Non-pigmented ciliary epithelial cell (primary cell): Measurements from ENCODE around the gene EPB41L4A.

ENCODE experiments used
- DNase-seq: peaks from one replicate; pipeline ENCODE4 v3.0.0-alpha.2; 2010; ENCODE audit warnings: low read depth

The EPB41L4A gene

GRCh38 chr5:112154940-112155686 lies 264.0 kb downstream of the EPB41L4A start:
- no peak for DNase-seq

DNA sequence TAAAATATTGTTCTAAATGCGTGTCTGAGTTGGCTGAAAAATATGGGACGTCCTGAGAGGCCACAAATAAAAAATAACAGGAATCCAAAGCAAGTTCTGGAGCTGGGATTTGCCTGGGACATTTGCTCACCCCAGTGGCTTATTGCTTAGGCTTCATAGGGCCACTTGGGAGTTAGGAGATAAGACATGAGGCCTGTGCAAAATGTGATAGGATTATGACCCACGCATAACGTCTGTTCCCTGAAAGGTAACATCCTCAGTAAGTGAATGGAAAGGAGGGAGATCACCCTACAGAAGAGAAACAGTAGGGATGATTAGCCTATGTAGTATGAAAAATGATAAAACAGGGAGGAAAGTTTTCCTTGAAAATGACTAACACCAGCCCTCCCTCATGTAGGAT lies 269.4 kb downstream of the EPB41L4A start:
- DNase-seq = no peak

- peak; percentile 83 for DNase-seq
These were observed 272.5 kb downstream of the EPB41L4A start for GRCh38 chr5:112146323-112147226.

DNA sequence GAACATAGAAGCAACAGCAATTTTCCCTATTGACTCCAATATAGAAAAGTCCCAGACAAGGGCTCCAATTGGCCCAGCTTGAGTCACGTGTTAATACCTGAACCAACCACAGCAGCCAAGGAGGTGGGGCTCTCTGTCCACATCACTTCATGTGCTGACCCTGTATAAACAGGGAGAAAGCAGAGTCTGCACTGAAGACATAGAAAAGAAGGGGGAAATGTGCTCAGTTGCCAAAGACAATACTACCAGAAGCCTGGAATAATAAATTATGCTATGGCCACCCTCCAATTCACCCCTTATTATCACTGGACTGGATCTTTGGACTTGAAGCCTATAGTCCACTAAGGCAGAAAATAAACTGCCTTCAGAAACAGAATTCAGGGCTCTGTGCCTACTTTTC lies 275.4 kb downstream of the EPB41L4A start:
- no peak for DNase-seq

GRCh38 chr5:112142769-112143270 lies 276.3 kb downstream of the EPB41L4A start:
- DNase-seq = no peak

GRCh38 chr5:112141582-112141981 lies 277.5 kb downstream of the EPB41L4A start:
- DNase-seq = no peak

DNA sequence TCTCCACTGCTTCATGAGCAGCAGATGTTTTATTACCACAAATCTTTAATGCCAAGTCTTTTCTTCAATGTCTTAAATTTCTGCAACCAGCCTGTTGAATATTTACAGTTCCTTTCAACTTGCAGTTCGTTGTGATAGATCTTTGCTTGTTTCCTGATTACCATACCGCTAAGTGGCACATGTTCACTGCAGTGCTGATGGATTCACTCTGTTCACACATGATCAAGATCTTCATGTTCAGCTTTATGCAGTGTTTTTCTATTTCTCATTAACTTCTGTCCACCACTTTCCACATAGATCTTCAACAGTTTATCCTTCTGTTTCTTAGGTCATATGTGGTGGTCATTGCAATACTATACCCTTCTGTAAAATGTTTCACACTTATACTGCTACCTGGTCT lies 280.6 kb downstream of the EPB41L4A start:
- DNase-seq = no peak

- DNase-seq = no peak
These were observed 282.3 kb downstream of the EPB41L4A start for GRCh38 chr5:112136773-112137172.

DNA sequence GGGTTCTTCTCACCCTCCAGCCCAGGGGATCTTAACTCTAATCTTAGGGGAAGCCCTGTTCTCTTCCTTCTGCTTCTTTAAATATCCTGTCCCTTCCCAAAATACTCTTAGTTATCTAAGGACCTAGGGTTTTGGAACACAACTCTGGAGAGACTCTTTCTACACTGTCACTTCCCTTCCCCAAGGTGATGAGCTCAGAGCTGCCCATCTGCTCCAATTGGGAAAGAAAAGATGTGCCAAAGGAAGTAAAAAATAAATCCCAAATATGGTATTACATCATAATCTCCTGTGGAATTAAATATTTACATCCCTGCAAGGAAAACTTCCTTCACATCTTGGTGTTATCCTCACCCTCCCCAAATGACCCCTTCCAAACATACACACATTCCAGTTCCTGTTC lies 291.2 kb downstream of the EPB41L4A start:
- DNase-seq = no peak

GRCh38 chr5:112126982-112127381 lies 292.1 kb downstream of the EPB41L4A start:
- DNase-seq = no peak

GRCh38 chr5:112125903-112126302 lies 293.2 kb downstream of the EPB41L4A start:
- DNase-seq = no peak

DNA sequence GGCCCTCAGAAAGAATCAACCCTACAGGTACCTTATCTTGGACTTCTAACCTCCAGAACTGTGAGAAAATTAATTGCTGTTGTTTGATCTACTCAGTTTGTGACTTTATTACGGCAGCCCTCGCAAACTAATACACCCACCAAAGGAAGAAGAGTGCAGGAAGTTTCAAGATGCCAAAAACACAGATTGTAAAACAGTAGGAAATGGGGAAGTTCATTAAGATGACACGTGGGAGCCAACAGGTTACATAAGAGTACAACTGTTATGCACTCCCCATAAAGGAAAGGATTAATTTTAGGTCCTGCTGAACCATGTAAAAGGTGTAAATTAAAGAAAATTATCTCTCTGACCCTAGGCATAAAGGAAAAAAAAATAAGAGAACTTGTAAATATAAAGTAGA lies 294.3 kb downstream of the EPB41L4A start:
- no peak for DNase-seq

DNA sequence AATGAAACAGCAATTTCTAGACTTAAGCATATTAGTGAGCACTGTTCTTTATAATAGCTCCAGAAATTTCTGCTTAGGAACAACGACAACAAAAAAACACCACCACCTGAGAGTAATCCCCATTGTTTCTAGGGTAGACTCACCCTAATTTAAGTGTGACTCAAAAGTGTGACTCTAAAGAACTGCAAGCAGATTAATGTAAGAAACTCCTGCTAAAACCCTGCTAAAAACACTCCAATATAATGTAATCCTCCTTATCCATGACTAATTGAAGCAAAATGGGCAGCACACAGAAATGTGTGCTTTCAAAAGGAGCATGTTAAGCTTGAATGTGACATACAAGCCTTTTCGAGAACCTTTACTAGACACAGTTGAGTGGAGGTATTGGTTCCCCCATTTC lies 296.0 kb downstream of the EPB41L4A start:
- no peak for DNase-seq

- DNase-seq = no peak
These were observed 296.7 kb downstream of the EPB41L4A start for GRCh38 chr5:112122353-112122752.

DNA sequence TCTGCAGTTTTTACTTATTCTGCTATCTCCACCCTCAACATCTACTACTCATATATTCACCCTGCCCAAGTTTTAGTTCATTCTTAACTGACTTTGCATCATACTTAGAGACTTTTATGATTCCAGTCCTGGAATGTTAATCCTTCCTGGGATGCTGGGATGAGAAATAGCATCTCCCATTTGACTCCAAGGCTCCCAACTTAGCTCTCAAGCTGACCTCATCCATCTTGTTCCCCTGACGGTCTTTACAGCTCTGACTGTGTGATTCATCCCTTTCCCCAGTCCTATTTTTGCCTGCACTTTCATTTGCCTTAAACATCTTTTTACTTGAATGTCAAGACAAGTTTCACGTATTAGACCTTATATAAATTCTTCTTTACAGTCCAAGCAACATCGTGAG lies 297.8 kb downstream of the EPB41L4A start:
- DNase-seq = no peak

DNA sequence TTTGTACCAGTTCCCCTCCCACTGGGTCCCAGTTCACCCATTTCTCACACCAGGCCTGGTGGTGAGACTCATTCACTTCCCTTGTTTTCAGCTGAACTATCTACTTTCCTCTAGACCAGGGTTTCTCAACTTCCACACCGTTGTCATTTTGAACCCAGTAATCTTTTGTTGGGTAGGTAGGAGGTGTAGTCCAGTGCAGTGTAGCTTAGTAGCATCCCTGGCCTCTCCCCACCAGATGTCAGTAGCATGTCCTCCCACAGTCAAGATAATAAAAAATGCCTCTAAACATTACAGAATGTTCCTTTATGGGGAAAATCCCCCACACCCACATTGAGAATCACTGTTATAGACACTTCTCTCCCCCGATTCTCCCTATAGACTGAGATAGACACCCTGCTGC lies 299.1 kb downstream of the EPB41L4A start:
- DNase-seq = no peak

DNA sequence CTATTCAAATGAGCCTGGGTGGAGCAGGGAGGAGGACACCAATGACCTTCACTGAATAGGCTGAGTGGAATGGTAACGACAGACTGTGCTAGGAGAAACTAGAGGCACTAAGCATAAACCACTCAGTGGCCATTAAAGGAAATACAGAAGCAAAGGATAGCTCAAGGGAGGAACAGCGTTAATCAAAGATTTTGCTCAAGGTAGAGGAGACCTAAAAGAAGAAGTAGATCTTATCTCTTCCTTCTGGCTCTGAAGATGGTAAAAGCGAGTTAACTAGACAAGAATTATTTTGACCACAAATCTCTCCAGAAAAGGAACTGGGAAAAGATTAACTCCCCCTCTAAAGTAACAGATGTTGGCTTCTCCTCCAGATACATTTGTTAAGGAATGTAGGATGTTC lies 299.6 kb downstream of the EPB41L4A start:
- DNase-seq = no peak

DNA sequence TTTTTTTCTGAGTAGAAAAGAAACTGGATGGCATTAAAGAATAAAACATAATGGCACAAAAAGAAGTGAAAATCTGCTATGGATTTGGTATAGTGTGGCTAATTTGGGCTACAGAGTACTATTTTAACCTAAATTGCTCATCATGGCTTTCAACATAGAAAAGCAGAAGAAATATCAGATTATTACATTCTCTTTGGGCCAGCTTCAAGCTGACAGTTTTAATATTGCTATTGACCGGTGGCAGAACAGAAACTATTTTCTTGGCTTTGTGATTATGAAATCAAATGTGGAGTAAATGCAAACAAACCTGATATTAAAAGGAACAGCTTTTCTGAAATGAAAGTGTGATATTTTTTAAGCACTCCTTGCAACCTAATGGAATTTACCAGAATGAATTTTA lies 301.5 kb downstream of the EPB41L4A start:
- no peak for DNase-seq

GRCh38 chr5:112116371-112116770 lies 302.7 kb downstream of the EPB41L4A start:
- DNase-seq = no peak

DNA sequence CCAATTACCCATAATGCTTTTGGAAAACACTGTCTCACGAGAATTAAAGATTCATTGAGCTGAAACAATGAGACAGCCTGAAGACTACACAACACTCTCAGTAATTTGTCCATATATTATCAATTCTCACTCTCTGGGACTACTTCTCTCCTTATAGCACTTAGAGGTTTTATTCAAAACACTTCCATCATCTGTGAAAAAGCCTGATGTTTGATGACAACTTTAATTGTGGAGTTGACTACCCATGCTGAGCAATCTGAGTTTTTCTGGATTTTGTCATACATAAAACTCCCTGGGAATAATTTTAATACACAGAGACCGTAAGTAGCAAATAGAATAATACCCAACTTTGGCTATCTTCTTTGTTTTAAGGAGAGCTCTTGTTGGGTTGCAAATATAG lies 305.5 kb downstream of the EPB41L4A start:
- DNase-seq = no peak
